Hematopoietic multipotent progenitor cell treated with erythropoietin and hydrocortisone succinate and interleukin-3 and kit ligand, for 4 days (in vitro differentiated cells): ENCODE results near the gene OXSR1.
"Not testable (repeated sequence)": the region's sequence is repeated elsewhere in the genome, so short reads cannot be mapped to it uniquely, and the experiment has no call there.

Source experiments
- DNase-seq: peaks from one replicate; pipeline ENCODE4 v3.0.0-alpha.2; 2015

The OXSR1 gene

DNA sequence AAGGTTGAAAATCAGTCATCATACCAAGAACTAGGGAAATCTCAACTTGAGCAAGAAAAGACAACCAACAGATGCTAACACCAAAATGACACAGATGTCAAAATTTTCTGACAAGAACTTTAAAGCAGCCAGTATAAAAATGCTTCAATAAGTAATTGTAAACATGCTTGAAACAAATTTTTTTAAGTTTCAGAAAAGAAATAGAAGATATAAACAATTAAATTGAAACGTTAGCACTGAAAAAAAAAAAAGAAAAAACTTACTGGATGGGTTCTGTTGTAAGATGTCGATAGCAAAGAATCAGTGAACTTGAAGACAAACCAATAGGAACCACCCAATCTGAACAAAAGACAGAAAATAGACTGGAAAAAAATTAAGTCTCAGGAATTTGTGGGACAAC lies 18.8 kb upstream of the OXSR1 start:
- no peak for DNase-seq

DNA sequence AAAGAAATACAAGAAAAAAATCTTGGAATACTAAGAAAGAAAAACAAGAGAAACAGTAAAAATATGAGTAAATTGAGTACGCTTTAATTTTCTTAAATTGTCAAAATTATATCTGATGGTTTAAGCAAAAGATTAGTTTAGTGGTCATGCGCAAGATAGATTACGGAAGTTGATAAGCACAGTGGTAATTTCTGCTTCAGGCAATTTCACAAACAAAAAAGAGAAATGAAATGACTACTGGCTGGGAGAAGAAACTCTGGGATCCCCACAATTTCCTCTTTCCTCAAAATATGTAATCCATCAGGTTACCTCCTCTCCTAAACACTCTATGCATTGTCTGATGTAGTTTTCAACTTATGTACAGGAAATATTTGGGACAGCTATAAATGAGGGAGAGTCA lies 17.9 kb upstream of the OXSR1 start:
- DNase-seq, result peak; percentile 73

DNA sequence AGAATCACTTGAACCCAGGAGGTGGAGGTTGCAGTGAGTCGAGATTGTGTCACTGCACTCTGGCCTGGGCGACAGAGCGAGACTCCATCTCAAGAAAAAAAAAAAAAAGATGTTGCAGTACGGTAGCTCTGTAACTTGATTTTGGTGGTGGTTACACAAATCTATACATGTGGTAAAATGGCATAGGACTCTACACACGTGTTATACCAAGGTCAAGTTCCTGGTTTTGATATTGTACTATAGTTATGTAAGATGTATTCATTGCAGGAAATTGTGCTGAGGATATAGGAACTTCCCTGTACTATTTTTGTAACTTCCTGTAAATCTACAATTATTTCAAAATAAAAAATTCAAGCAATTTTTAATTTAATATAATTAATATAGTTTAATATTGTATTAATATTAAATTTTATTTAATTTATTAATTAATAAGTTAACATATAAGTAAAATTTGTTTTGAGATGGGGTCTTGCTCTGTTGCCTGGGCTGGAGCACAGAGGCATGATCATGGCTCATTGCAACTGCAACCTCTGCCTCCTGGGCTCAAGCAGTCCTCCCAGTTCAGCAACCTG lies 16.9 kb upstream of the OXSR1 start:
- peak; percentile 59 for DNase-seq

DNA sequence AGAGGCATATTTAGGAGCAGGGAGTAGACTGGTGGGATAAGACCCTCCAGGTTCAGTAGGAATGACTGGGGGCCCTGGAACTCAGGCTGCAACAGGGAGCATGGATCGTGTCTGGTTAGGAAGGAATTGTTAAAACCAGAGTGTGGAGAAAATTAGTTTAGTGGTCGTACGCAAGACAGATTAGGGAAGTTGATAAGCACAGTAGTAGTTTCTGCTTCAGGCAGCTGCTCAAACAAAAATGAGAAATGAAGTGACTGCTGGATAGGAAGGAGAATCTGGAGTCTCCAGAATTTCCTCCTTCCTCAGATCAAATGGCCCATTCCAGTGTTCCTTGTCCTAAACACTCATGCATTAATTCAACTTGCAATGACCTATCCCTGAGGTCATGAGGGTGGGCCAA lies 15.6 kb upstream of the OXSR1 start:
- peak; percentile 85 for DNase-seq

DNA sequence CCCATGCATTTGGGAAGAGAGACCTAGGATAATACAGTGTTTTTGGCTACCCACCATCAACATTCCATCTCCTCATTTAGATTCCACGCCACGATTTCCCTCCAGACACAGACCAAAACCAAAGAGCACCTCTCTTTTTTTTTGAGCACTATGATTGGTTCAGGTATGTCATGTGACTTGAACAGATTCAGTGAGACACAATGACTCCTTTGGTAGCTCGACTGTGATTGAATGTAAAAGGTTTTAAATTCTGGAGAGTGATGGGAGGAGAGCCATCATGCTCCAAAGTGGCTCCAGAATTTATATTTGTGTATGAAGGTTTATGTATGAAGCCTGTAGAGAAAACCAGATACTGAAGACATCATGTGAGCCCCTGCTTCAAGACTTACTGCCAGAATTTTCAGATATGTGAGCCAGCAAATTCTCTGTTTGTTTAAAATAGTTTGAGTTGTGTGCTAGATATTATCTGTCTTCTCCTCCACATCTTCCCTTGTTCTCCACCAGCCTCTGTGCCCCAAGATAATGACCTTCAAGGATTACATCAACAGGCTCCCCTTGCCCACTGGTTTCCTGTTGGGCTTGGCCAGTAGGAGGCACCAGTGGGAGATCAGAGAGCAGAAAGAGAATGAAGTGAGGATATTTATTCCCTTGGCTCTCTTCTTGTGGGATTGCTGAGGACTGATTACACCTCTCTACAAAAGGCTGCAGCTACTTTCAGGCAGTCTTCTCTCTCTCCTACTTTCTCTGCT lies 14.4 kb upstream of the OXSR1 start:
- peak; percentile 56 for DNase-seq

DNA sequence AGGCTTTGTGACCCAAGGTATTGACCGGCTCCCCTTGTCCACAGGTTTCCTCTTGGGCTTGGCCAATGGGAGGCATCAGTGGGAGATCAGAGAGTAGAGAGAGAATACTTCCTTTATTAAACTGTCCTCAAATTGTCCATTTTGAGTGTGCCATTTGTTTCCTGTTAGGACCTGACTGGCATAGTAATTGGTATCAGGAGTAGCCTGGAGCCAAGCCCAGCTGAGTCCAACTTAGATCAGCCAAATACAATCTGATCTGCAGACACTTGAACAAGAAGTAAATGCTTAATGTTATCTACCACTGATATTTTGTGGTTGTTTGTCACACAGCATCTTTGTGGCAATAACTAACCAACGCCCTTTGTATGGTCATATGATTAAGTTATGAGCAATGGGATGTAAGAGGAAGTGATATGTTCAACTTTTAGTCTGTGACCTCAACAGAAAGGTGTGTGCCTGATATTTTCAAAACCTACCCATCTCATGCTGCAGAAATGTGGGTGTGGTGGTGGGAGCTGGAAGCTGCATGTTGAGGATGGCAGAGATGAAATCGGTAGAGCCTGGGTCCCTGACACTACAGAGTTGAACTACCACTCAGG lies 13.6 kb upstream of the OXSR1 start:
- DNase-seq, result peak; percentile 83

DNA sequence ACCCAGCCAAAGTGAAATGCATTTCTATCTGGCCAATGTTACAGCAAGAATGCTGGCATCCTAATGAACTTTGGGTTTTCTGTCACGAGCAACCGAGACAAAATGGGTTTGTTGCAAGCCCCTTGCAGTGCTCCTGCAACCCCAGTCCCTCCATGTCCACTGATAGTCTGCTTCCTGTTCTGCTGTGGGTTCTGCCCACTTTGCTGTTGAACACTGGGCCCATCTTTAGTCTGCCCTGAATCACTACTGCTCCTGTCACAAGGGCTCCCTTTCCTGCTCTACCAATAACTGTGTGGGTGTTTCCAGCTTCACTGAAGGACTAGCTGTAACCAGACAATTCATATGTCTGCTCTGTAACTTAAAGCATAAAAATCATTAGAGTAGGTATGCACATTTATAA lies 12.7 kb upstream of the OXSR1 start:
- no peak for DNase-seq

DNA sequence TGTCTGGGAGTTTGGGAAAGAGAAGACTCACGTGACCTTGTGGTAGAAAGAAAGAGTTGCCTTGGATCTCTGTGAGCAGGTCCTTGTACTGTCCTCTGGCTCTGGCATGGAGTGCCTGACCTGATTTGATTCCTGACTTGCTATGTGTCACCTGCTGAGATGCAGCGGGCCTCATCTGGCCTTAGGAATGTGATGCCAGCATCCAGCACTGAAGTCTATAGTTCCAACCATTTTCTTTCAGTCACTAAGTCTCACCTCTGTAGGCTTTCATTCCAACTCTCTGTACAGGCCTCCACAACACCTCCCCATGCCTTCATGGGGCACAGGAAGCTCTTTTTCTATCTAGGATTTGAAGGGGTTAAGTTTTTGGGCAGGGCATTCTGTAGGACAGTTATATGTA lies 12.1 kb upstream of the OXSR1 start:
- DNase-seq, result no peak

DNA sequence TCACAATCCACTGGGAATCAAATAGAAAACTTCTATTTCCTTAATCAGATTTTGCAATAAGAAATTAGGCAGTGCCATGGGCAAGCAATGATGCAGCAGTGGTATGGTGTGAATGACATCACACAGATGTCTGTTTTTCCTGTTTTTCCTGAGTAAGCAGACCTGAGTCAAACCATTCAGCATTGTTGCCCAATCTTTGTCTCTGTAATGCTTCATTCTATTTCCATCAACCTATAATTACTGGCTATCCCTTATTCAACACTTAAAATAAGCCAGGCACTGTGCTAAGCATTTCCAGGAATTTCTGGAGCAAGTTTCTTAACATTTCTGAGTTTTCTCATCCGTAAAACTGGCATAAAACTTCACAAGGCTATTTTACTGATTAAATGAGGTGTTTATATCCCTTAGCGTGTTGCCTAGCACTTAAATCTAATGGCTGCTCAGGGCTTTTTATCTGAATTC lies 11.3 kb upstream of the OXSR1 start:
- peak; percentile 23 for DNase-seq

DNA sequence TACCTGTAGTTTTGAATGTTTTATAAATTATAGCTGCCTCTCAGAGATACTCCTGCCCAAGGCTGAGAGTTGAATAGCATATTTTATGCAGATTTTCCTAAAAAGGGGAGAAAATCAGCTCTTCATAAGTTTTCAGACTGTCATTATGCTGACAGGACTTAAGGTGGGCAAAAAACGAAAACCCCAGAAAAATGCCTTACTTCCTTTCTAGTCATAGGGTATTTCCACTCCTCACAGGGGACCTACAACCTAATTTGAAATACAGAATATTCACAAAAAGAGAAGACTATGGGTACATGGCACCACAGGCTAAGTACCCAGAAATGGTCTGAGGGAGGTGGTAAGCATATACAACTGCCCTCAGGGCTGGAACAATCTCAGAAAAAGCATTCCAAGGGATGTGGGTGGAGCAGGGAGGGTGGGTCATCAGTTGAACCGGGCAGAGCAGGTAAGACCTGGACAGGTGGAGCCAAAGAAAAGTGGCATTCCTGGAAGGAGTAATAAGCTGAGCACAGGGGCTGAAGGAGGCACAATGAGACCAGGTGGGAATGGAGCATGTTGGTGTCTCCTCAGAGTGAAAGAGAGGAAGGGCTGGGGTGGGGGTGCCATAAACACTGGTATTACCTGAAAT lies 10.6 kb upstream of the OXSR1 start:
- DNase-seq, result no peak

DNA sequence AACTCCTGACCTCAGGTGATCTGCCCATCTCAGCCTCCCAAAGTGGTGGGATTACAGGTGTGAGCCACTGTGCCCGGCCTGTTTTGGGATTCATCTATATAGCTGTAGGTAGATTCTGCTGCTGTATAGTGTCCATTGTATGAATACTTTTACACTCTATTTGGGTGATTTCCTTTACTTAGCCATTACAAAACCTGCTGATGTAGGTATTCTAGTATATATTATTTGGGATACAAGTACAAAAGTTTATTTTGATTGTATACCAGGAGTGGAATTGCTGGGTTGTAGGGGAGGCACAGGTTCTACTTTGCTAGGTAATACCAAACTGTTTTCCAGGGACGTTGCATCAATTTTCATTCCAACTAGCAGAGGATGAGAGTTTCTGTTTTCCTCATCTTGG lies 9.5 kb upstream of the OXSR1 start:
- DNase-seq, result no peak

DNA sequence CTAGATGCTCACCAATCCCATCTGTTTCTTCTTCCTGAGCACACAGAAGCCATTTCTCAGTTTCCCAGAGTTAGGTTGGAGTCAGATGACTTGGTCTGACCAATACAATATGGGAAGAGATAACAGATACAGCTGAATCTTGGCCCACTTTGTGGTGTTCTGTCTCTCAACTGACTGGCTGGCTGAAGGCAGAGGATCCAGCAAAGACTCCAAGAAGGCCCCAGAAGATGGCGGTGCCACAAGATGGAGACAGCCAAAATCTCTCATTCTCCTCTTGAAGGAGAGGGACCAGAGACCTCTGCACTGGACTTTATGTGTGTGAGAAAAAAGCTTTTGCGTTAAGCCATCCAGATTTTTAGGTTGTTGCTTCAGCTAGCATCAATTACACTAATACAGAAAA lies 8.2 kb upstream of the OXSR1 start:
- DNase-seq, result no peak

DNA sequence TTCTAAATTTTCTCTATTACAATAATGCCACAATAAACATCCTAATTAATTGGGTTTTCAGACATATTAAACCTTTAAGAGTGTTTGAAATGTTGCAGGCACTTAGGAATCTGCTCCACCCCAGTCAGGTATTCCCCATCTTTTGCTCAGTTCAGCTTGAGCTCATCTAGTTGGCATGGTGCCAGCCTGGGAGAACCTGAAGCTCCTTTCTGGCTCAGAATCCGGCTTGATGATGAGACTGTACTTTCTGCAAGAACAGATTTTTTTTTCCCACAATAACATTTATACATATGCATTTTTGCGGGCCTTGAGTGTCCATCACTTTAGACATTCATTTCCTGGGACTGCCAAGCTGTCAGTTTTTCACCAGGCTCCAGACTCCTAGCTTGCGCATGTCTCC lies 7.7 kb upstream of the OXSR1 start:
- DNase-seq, result no peak

DNA sequence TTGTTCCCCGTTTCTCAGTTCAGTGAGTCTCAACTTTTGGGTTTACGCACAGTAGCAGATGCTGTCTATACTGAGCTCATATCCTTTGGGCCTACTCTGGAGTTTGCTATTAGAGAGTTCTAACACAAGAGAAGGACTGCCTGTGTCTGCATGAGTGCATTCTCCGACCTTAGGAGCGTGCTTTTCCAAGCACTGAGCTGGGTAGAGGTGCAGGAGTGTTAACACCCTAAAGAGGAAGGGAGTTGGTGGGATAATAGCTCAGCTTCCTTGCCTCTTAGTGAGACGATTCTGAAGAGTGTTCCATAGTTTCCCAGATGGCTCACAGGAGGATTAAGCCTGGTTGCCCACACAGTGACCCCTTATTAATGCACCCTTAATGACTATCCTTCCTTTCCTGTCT lies 6.9 kb upstream of the OXSR1 start:
- no peak for DNase-seq

DNA sequence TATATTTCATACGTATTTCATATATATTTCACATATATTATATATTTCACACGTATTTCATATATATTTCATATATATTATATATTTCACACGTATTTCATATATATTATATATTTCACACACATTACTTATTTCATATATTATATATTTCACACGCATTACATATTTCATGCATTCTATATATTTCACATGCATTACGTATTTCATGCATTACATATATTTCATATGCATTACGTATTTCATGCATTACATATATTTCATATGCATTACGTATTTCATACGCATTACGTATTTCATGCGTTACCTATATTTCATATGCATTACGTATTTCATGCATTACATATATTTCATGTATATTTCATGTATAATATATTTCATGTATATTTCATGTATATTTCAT lies 4.6 kb upstream of the OXSR1 start:
- DNase-seq, result not testable (repeated sequence)

DNA sequence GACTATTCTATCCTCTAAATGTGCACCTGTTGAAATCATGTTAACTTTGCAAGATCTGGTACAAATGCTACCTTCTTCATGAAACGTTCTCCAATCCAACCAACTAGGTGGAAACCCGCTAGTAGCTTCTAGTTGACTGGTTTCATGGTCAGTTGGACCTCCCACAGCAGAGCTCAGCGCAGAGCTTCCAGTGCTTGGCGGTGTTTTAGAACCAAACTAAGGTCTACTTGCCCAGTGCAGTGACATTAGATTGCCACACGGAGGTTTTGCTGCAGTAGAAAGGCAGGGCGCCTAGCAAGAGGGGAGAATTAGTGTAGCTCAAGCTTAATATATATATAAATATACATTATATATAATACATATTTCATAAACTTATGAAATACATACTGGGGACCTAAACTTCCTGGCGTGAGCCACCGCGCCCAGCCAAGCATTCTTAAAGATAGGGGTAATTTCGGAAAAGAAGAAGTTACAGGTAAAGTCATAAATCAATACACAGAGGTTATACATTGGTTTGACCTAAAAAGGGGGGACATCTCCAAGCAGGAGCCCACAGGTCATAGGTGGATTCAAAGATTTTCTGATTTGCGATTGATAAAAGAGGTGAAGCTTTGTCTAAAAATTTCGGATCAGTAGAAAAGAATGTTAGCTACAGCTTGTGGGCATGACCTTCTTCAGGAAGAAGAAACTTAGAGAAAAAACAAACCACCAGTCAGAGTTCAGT lies 2.1 kb upstream of the OXSR1 start:
- DNase-seq, result peak; percentile 74

DNA sequence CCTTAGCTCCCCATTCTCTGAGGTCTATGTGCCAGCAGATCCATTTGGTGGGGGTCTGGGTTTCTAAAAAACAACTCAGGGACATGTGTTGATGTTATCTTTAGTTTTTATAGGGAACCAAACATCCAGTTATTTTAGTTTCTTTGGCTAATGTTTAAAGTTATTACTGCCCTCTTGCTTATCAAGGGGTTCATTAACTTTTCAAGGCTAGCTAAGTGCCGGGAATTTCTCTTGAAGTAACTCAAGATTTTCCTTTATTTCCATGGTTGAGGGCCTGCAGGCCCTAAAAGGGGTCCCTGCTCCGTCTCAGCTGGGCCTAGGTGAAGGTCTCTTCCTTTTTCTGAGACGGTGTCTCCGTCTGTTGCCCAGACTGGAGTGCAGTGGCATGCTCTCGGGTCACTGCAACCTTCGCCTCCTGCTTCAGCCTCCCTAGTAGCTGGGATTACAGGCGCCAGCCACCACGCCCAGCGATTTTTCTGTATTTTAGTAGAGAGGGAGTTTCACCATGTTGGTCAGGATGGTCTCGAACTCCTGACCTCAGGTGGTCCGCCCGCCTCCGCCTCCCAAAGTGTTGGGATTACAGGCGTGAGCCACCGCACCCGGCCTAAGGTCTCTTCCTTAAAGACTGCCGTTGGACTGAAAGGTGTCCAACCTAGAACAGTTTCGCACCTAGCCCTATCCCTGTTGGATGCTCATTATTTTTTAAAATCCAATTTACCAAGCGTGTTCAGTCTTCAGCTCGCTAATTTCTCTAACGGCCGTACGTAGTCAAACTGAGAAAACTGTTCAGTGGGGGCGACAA lies 1.3 kb upstream of the OXSR1 start:
- no peak for DNase-seq

DNA sequence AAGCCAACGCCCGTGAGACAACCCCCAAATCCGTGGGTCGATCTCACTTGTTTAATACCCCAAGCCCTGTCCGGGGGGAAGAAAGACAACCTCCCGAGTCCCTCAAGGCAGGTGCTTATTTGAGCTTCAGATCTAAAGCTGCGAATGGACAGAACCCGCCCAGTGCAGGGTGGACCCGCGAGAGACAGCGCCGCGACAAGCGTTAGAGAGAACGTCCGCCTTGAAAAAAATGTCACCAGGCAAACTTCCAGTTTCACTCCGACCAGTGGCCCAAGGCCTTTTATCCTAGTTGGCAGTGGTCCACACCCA lies 740 bp upstream of the OXSR1 start:
- no peak for DNase-seq

DNA sequence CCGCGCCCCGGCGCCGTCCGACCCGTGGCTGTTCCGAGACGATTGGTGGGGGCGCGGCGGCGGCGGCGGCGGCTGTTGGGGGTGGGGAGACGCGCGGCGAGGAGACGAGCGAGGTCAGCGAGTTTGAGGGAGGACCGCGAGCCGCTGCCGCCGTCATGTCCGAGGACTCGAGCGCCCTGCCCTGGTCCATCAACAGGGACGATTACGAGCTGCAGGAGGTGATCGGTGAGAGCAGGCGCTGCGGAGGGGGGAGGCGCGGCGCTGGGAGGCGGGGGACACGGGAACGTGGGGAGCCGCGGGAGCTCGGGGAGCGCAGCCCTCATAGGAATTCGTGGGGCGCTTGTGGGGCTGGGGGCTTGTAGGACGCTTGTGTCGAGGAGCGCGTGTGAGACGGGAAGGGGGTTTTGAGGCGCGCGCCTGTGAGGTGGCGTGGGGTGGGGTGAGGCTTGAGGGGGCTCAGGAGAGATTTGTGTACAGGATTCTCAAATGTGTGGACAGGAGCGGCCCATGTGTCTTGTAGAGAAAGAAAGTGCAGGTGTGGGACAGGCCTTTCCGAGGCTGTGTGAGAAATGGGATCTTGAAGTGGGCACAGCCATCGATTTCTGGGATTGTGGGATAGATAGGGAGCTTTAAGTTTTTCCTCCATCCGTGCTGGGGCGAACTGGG lies 518 bp downstream of the OXSR1 start:
- no peak for DNase-seq

DNA sequence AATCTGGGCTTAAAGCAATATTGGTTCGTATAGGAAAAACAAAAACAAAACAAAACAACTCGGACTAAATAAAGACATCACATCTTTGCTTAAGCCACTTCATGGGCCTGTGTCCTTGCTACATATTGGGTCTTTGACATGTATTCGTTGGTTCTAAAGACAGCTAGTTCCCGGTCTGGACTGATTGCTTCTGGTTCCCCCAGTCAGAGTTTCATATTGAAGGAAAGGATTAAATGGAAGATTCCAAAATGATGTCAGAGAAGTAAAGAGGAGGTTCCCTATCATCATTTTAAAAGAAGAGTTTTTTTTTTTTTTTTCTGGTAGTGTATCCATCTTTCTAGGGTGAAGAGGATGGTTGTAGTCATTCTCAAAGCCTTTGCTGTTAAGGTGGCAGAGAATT lies 2.3 kb downstream of the OXSR1 start:
- no peak for DNase-seq

DNA sequence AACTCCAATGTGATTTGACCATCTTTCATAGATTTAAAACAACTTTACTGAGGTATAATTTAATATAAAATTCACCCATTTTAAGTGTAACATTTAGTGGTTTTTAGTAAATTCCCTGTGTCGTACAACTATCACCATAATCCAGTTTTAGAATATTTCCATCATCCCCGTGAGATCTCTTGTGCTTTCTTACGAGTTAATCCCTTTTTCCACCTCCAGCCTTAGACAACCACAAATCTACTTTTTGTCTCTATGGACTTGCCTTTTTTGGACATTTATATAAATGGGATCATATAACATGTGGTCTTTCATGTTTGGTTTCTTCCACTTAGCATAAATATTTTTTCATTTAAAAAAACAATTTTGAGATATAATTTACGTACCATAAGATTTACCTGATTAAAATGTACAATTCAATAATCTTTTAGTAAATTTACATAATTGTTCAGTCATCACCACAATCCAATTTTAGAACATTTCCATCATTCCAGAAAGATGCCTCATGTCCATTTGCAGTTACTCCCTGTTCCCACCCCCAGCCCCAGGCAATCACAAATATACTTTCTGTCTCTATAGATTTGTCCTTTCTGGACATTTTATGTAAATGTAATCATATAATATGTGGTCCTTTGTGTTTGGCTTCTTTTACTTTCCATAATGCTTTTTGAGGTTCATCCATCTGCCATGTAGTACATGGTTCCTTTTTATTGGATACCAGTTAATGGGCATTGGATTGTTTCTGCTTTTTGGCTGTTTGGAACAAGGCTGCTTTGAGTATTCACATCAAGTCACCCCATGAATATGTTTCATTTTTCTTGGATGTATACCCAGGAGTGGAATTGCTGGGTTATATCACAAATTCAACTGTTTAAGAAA lies 3.1 kb downstream of the OXSR1 start:
- DNase-seq, result no peak
